ENCODE measurements around the gene IMPDH1.

IMPDH1 gene

DNA sequence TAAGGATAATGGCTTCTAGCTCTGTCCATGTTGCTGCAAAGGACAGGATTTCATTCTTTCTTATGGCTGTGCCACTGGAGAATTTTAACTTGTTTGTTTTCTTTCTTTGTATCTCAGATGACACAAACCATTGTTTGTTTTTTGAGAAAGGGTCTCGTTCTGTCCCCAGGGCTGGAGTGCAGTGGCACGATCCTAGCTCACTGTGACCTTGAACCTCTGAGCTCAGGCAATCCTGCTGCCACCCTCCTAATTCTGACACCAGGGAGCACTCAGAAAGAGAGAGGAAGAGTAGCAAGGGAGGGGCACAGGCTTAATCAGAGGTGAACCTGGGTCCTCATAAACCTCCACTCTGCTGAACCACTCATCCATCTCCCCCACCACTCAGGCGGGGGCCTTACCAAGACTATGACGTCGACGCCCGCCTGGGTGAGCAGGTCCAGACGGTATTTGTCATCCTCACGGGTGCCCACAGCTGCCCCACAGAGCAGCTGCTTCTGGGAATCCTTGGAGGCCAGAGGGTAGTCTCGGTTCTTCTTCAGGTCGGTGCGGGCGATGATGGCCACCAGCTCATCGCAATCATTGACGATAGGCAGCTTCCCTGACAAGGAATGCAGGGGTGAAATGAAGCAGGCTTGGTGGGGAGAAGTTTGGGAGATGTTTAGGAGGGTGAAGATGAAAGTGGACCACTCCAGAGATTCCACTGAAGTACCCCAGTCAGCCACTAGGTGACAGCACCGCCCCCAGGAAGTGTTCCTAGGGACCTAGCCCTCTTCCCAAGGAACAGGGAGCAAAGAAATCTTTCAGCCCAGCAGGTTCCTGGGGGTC is 11.6 kb downstream of the IMPDH1 start:
- Histone ChIP-seq H3K9ac (ENCODE audit: low read length) (no peak overlapping the region), H3K36me3 (ENCODE audit: control insufficient read depth, insufficient read depth, low read length) (peaks cover 26% of the 10 kb centered on the region), H3K4me3 (ENCODE audit: low read length) (no peak overlapping the region)

DNA sequence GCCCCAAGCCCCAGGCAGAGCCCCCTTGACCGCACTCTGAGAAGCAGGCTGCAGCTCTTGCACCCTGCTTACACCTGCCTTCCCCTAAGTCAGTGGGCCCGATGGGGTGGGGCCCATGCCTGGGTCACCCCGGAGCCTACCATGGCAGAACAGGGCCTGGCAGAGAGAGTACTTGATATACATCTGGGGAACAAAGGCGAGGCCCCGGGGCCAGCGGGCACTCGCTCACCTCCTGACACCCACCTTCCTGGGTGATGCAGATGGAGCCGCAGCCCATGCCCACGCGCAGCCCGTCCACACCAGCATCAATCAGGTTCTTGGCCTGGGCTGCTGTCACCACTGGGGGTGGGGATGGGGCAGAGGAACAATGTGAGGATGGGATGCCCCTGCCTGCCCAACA is 13.4 kb downstream of the IMPDH1 start:
- no peaks in the 10 kb centered on the region for H3K4me1 ChIP-seq (ENCODE audit: control insufficient read depth, insufficient read depth, low read length)
- no peak overlapping the region for H3K4me3 ChIP-seq (ENCODE audit: low read length)
- peaks cover 22% of the 10 kb centered on the region for H3K36me3 ChIP-seq (ENCODE audit: control insufficient read depth, insufficient read depth, low read length)
- no peak overlapping the region for H3K27ac ChIP-seq (ENCODE audit: low read depth, low read length)
- H3K9ac ChIP-seq (ENCODE audit: low read length) = no peak overlapping the region
- no peaks in the 10 kb centered on the region for H3K27me3 ChIP-seq (ENCODE audit: control insufficient read depth, insufficient read depth, low read length)

More for the DNA sequence above, 11.6 kb downstream of the IMPDH1 start:
- Histone ChIP-seq H3K27me3 (ENCODE audit: control insufficient read depth, insufficient read depth, low read length) (no peaks in the 10 kb centered on the region), H3K4me1 (ENCODE audit: control insufficient read depth, insufficient read depth, low read length) (no peaks in the 10 kb centered on the region), H3K27ac (ENCODE audit: low read depth, low read length) (no peak overlapping the region)

DNA sequence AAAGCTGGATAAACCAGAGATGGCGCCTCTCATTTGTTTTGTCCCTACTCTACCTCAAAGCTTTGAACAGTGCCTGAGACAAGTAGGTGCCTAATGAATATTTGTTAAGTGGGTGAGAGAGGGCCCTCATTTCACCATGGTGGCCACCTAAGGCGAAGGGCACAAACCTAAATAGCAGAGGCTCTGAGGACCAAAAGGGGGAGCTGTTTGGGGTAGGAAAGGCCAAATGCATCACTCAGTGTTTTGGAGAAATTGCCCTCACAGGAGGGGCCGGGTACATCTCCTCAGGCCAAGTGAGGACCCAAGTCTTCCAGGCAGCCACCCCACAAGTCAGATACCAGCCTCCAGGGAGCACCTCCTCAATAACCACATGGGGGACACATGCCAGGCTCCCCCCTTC is 14.0 kb downstream of the IMPDH1 start:
- no peak overlapping the region for H3K4me3 ChIP-seq (ENCODE audit: low read length)
- peaks cover 16% of the 10 kb centered on the region for H3K36me3 ChIP-seq (ENCODE audit: control insufficient read depth, insufficient read depth, low read length)

DNA sequence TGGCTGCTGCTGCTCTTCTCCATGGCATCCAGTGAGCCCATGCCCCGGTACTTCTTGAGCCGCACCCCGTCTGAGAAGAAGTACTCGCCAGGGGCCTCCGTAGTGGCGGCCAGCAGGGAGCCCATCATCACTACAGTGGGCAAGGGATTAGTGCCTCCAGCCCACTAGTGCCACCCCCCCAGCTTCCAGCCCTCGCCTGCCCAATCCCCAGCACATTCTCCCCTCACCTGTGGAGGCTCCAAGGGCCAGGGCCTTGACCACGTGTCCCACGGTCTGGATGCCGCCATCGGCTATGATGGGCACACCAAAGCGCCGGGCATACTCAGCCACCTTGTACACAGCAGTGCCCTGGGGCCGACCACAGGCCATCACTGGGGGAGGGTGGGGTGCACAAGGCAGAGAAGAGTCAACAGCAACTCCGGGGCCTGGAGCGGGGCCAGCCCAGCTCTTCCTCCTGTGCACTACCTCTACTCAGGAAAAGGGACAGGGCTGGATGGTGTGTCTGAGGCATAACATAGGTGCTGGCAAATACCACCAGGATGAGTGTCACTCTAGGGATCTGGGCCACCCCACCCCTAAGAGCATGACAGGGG is 14.8 kb downstream of the IMPDH1 start:
- H3K27ac ChIP-seq (ENCODE audit: low read depth, low read length) = no peak overlapping the region
- peaks cover 10% of the 10 kb centered on the region for H3K36me3 ChIP-seq (ENCODE audit: control insufficient read depth, insufficient read depth, low read length)
- no peaks in the 10 kb centered on the region for H3K27me3 ChIP-seq (ENCODE audit: control insufficient read depth, insufficient read depth, low read length)
- no peaks in the 10 kb centered on the region for H3K4me1 ChIP-seq (ENCODE audit: control insufficient read depth, insufficient read depth, low read length)
- no peak overlapping the region for H3K4me3 ChIP-seq (ENCODE audit: low read length)
- no peak overlapping the region for H3K9ac ChIP-seq (ENCODE audit: low read length)

More for the DNA sequence above, 14.0 kb downstream of the IMPDH1 start:
- H3K9ac ChIP-seq (ENCODE audit: low read length) = no peak overlapping the region
- H3K27me3 ChIP-seq (ENCODE audit: control insufficient read depth, insufficient read depth, low read length) = no peaks in the 10 kb centered on the region
- no peaks in the 10 kb centered on the region for H3K4me1 ChIP-seq (ENCODE audit: control insufficient read depth, insufficient read depth, low read length)
- no peak overlapping the region for H3K27ac ChIP-seq (ENCODE audit: low read depth, low read length)

DNA sequence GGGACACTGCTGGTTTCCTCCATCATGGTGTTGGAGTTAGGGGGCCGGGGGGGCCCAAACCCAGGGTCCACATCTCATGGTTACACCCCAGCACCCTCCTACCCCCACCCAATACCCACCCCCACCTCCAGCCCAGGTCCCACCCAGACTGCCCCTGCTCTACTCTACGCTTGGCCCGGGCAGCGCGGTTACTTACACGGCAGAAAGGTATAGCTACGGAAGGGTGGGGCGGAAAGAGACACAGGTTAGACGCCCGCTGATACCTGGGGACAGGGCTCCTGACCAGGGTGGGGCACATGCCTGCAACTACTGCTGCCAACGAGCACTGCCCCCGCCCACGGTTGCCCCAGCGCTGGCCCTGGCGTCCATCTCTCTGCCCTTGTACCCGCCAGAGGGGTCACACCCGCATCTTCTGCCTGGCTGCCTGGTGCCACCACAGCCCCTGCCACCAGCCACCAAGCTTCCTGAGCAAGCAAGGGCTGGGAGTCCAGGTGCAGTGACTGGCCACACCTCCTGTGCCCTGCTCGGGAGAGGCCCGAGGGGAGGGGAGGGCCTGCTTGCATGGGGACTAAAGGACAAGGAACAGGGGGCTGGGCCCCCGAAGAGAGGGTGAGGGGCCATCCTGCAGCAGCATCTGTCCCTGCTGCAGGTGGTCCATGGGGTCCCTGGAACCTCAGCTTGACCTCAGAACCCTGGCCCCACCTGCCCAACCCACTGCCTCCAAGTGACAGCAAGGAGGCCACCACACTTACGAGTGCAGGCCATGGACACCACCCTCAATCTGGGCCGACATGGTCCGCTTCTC is 16.1 kb downstream of the IMPDH1 start:
- Histone ChIP-seq H3K4me3 (ENCODE audit: low read length) (no peak overlapping the region), H3K27ac (ENCODE audit: low read depth, low read length) (no peak overlapping the region), H3K9ac (ENCODE audit: low read length) (no peak overlapping the region), H3K4me1 (ENCODE audit: control insufficient read depth, insufficient read depth, low read length) (no peaks in the 10 kb centered on the region), H3K27me3 (ENCODE audit: control insufficient read depth, insufficient read depth, low read length) (no peaks in the 10 kb centered on the region), H3K36me3 (ENCODE audit: control insufficient read depth, insufficient read depth, low read length) (peaks cover 8% of the 10 kb centered on the region)

DNA sequence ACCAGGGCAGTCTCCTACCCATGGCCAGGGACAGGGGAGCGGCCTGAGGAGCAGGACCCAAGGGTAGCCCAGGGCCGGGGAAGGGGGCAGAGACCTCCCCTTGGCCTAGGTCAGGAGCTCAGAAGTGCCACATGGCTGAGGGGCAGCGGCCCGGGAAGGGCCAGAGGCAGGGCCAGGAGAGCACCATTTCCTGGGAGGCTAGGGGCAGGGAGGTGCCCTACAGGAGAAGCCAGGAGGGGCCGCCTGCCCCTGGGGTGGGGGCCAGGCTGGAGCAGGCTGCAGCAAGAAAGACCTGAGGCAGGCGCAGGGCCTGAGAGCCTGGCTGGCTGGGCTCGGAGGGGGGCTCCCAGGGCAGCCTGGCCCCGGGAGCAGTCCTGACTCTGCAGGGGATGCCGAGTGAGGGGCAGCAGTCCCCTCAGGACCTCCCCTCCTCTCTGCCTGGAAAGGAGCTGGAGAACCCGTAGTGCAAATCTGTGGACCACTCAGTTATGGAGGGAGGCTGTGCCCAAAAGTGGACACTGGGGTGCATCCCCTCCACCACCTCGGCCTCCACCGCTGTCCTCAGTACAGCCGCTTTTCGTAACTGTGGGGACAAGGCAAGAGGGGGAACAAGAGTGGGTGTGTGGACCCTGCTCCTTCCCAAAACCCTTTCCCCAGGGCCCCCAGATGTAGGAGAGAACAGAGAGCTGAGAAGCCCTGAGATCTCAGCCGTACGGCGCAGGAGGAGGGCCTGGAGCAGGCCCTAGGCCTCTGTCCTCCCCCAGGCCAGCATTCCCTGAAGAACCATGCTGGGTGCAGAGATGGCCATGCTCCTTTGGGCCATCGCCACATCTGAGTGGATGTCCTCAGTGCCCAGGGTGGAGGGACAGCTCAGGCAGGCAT is 17.1 kb downstream of the IMPDH1 start:
- H3K36me3 ChIP-seq (ENCODE audit: control insufficient read depth, insufficient read depth, low read length) = peaks cover 3% of the 10 kb centered on the region
- no peak overlapping the region for H3K9ac ChIP-seq (ENCODE audit: low read length)
- H3K4me1 ChIP-seq (ENCODE audit: control insufficient read depth, insufficient read depth, low read length) = no peaks in the 10 kb centered on the region
- no peaks in the 10 kb centered on the region for H3K27me3 ChIP-seq (ENCODE audit: control insufficient read depth, insufficient read depth, low read length)
- no peak overlapping the region for H3K27ac ChIP-seq (ENCODE audit: low read depth, low read length)
- no peak overlapping the region for H3K4me3 ChIP-seq (ENCODE audit: low read length)

DNA sequence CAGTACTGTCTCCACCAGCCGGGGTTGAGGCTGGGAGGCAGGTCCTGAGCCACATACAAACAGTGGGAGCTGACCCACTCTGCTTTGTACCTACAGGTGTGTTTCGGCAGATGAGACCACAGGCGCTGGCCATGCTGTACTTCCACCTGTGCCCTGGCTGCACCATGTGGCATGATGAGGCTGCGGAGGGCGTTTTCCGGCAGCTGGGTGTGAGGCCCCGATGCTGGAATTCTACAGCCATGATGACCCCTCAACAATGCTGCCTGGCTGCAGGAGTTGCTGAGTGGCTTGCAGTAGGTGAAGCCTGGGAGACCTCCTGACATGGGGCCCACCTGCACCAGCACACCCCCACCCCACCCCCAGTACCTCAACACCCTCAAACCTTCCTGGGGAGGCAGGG is 18.0 kb downstream of the IMPDH1 start:
- Histone ChIP-seq H3K4me1 (ENCODE audit: control insufficient read depth, insufficient read depth, low read length) (no peaks in the 10 kb centered on the region), H3K27ac (ENCODE audit: low read depth, low read length) (no peak overlapping the region), H3K36me3 (ENCODE audit: control insufficient read depth, insufficient read depth, low read length) (peaks cover 3% of the 10 kb centered on the region), H3K9ac (ENCODE audit: low read length) (no peak overlapping the region), H3K4me3 (ENCODE audit: low read length) (no peak overlapping the region), H3K27me3 (ENCODE audit: control insufficient read depth, insufficient read depth, low read length) (no peaks in the 10 kb centered on the region)

DNA sequence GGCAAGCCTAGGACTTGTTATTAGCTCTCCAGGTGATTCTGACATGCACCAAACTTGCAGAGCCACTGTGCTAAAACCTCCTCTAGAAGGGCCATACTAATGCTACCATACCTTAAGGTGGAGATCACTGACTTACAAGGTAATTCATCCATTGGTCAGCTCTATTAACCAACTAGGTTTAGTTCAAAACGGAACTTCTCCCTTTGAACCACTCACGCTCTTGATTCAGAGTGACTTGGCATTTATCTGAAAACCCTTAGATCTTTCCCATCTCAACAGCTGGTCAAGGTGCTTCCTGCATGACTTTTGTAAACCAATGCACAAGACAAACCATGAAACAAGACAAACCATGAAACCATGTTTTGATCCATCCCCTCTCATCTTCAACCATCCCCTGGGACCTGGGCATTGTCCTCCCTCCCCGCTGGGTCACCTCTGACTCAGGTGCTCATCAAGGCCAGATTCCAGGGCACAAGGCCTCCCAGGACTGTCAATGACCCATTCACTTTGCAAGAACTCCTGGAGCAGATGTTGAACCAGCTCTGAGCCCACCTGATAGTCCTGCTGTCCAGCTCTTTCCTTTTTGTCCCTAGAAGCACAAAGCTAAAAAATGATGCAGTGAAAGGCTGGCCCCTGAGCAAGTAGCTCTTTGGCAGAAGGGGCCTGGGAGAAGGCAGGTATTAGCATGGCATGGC is 18.8 kb downstream of the IMPDH1 start:
- Histone ChIP-seq H3K27me3 (ENCODE audit: control insufficient read depth, insufficient read depth, low read length) (no peaks in the 10 kb centered on the region), H3K9ac (ENCODE audit: low read length) (no peak overlapping the region), H3K4me1 (ENCODE audit: control insufficient read depth, insufficient read depth, low read length) (no peaks in the 10 kb centered on the region), H3K4me3 (ENCODE audit: low read length) (no peak overlapping the region), H3K27ac (ENCODE audit: low read depth, low read length) (no peak overlapping the region), H3K36me3 (ENCODE audit: control insufficient read depth, insufficient read depth, low read length) (peaks cover 3% of the 10 kb centered on the region)

DNA sequence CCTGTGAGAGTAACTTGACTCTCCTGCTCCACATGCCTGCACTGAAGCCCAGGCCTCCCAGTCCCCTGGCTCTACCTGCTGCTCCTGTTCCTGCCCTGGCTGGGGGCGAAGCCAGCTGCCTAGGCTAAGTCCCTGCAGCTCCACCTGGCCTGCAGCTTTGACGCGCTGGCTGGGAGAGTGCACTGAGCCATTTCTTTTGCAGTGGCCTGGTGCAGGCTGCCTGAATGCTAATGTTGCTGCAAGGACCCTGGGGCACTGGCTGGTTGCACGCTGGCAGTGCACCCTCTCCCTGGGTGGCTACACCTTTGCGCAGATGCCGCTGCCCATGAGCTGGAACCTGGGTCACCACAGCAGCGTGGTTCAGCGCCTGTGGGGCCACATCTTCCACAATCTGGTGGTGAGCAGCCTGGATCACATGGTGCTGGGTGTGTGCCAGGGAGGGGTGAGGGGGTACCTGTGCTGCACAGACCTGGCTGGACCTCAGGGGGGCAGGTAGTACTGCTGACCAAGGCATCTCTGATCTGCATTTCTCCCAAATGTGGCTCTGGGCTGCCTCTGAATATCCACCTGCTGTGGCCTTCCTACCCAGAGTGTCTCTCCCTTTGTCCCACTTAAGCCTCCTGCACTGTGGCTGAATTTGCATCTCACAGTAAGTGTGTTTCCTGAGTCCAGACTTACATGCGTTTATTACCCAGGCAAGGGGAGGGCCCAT is 20.0 kb downstream of the IMPDH1 start:
- Histone ChIP-seq H3K9ac (ENCODE audit: low read length) (no peak overlapping the region), H3K4me1 (ENCODE audit: control insufficient read depth, insufficient read depth, low read length) (no peaks in the 10 kb centered on the region), H3K27ac (ENCODE audit: low read depth, low read length) (no peak overlapping the region), H3K27me3 (ENCODE audit: control insufficient read depth, insufficient read depth, low read length) (no peaks in the 10 kb centered on the region), H3K4me3 (ENCODE audit: low read length) (no peak overlapping the region), H3K36me3 (ENCODE audit: control insufficient read depth, insufficient read depth, low read length) (no peaks in the 10 kb centered on the region)

DNA sequence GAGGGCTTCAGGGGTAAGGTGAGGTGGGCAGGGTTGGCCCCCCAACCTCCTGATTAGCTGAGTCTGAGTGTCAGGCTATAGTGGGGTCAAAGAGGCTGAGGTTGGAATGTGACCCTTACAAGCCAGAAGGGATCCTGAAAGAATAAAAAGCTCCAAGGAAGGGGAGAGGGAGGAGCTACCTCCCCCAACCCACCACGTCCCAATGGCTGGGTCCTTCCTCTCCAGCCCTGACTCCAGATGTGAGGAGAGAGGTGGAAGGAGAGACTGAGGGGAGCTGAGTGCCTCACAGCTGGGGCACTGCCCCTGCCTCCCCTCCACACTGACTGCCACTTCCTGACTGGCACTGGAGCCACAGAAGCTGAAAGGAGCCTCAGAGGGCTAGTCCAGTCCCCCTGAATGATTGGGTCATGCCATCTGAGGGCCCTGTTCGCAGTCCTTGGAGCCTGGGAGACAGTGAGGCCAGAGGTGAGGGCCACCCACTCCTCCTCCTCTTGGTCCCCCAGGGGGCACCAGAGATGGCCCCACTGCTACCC is 20.6 kb downstream of the IMPDH1 start:
- no peaks in the 10 kb centered on the region for H3K36me3 ChIP-seq (ENCODE audit: control insufficient read depth, insufficient read depth, low read length)
- no peak overlapping the region for H3K9ac ChIP-seq (ENCODE audit: low read length)
- H3K27ac ChIP-seq (ENCODE audit: low read depth, low read length) = no peak overlapping the region
- H3K4me1 ChIP-seq (ENCODE audit: control insufficient read depth, insufficient read depth, low read length) = no peaks in the 10 kb centered on the region
- no peaks in the 10 kb centered on the region for H3K27me3 ChIP-seq (ENCODE audit: control insufficient read depth, insufficient read depth, low read length)
- H3K4me3 ChIP-seq (ENCODE audit: low read length) = no peak overlapping the region

DNA sequence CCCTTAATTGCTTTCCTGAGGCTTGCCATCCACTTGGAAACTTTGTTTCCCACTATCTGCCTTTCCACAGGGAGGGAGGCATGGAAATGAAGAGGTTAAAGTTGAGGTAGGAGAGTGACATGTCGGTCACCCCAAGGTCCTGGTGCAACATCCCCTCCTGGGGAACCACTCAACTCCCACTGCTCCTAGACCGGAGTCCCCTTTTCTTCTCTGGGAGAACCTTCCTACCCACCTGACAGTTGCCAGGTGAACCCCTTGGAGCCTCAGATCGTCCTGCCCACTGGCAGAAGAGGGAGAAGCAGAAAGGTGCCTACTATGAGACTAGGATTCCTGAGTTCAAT is 21.7 kb downstream of the IMPDH1 start:
- H3K27ac ChIP-seq (ENCODE audit: low read depth, low read length) = no peak overlapping the region
- H3K9ac ChIP-seq (ENCODE audit: low read length) = no peak overlapping the region
- H3K36me3 ChIP-seq (ENCODE audit: control insufficient read depth, insufficient read depth, low read length) = no peaks in the 10 kb centered on the region
- H3K27me3 ChIP-seq (ENCODE audit: control insufficient read depth, insufficient read depth, low read length) = no peaks in the 10 kb centered on the region
- H3K4me1 ChIP-seq (ENCODE audit: control insufficient read depth, insufficient read depth, low read length) = no peaks in the 10 kb centered on the region
- no peak overlapping the region for H3K4me3 ChIP-seq (ENCODE audit: low read length)
